Stimulated activated effector memory CD8-positive, alpha-beta T cell treated with anti-CD3 and anti-CD28 coated beads, Interleukin-12 subunit alpha, Interleukin-12 subunit beta, amount 100 ng/mL, for 72 hours (primary cell): Measurements from ENCODE around the gene DIS3L.

Source experiments
- ATAC-seq: fragments of 150-1000 bp; cut with Tn5 transposase; 2 replicates; pipeline ENCODE4 v1.10.0; 2021
- DNase-seq, 2 donors: peaks; one replicate each; pipeline ENCODE4 v3.0.0; 2021 to 2022; ENCODE audit warnings: low spot score in 2 of 2
- H3K27ac Mint-ChIP-seq: one replicate; pipeline ENCODE4 v1.8.0; 2022; ENCODE audit warnings: mild to moderate bottlenecking, mixed read lengths
- H3K36me3 Mint-ChIP-seq: one replicate; pipeline ENCODE4 v1.8.0; 2022; ENCODE audit warnings: mild to moderate bottlenecking, mixed read lengths
- H3K4me1 Mint-ChIP-seq: one replicate; pipeline ENCODE4 v1.8.0; 2022; ENCODE audit warnings: mixed read lengths
- H3K4me3 Mint-ChIP-seq: one replicate; pipeline ENCODE4 v1.8.0; 2022; ENCODE audit warnings: mild to moderate bottlenecking, mixed read lengths
- H3K9me3 Mint-ChIP-seq: one replicate; pipeline ENCODE4 v1.8.0; 2022; ENCODE audit warnings: mixed read lengths

Gene DIS3L

GRCh38 chr15:66264859-66265513 lies 28.4 kb upstream of the DIS3L start:
- Mint-ChIP-seq H3K4me3 (no peak overlapping the region), H3K9me3 (peaks cover 3% of the 10 kb centered on the region), H3K4me1 (no peaks in the 10 kb centered on the region), H3K27ac (no peak overlapping the region), H3K36me3 (no peaks in the 10 kb centered on the region)
- ATAC-seq (no peak), DNase-seq (no peak)

DNA sequence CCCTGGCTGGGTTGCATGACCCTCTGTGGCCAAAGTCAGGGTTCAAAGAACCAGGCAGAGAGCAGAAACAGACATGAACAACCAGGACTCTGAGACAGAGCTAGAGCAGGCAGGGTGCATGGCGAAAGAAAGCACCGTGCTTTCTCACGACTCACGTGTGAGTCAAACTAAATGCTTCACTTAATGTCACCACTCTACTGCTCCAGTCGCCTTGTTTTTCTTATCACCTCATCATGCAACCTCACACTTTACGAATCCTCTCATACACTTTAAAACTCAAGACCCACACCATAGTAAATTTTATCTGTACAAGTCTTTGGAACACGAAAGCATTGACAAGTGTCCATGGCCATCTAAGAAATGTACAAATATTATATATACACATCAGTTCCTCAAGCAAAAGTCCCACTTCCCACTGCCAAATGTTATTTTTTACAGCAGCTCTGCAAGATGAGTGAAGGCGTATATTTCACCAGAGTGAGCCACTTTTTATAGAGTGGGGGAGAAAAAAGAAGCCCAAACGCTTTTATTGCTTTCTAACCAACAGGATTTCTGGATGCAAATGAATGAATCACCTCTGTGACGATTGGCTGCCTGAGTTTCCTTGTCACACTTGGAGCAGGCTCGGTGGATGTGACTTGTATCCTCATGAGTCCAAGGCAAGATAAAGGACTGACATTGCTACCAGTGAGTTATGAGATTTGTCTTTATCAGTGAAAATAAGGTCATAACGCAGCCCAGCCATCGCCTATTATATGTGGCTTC lies 23.9 kb upstream of the DIS3L start:
- no peak for ATAC-seq
- no peaks in the 10 kb centered on the region for H3K9me3 Mint-ChIP-seq

DNA sequence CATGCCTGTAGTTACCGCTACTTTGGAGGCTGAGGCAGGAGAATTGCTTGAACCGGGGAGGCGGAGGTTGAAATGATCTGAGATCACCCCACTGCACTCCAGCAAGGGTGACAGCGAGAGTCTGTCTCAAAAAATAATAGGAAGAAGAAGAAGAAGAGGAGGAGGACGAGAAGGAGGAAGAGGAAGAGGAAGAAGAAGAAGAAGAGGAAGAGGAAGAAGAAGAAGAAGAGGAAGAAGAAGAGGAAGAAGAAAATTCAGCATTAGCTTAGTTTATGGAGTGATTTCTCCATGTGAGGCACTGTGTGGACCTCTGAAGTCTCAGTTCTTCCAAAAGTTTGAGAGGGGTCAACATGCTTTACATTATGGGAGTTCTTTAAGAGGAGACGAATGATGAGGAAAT lies 22.4 kb upstream of the DIS3L start:
- Mint-ChIP-seq H3K36me3 (no peaks in the 10 kb centered on the region), H3K4me3 (no peak overlapping the region), H3K4me1 (no peaks in the 10 kb centered on the region), H3K27ac (no peak overlapping the region), H3K9me3 (no peaks in the 10 kb centered on the region)
- DNase-seq (no peak), ATAC-seq (no peak)

More for the DNA sequence above, 23.9 kb upstream of the DIS3L start:
- no peak for DNase-seq
- Mint-ChIP-seq H3K4me1 (no peaks in the 10 kb centered on the region), H3K36me3 (no peaks in the 10 kb centered on the region), H3K27ac (no peak overlapping the region), H3K4me3 (no peak overlapping the region)

- no peaks in the 10 kb centered on the region for H3K36me3 Mint-ChIP-seq
- no peak overlapping the region for H3K4me3 Mint-ChIP-seq
- DNase-seq: no peak
- no peak for ATAC-seq
- H3K27ac Mint-ChIP-seq: no peak overlapping the region
- no peaks in the 10 kb centered on the region for H3K4me1 Mint-ChIP-seq
- no peaks in the 10 kb centered on the region for H3K9me3 Mint-ChIP-seq
Observed at GRCh38 chr15:66275352-66275751, 18.0 kb upstream of the DIS3L start.

DNA sequence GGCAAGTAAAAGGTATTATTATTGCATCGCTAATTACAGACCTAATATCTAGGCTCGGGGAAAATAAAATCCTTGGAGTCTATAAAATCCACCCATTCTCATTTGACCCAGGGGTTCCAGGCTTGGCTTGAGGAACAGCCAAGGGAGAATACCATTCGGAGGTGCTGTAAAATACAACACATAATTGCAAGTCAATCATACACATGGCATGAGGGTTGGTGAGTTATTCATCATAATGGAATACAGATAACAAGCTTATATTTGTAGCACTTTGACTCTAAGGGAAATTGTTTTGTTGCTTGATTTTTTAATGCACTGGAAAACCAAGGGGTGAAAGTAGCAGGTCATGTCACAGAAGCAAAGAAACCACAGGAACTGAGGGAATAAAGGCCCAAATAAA lies 16.8 kb upstream of the DIS3L start:
- no peaks in the 10 kb centered on the region for H3K4me1 Mint-ChIP-seq
- H3K4me3 Mint-ChIP-seq: no peak overlapping the region
- H3K36me3 Mint-ChIP-seq: no peaks in the 10 kb centered on the region
- no peak overlapping the region for H3K27ac Mint-ChIP-seq
- no peak for DNase-seq
- no peak for ATAC-seq
- no peaks in the 10 kb centered on the region for H3K9me3 Mint-ChIP-seq

DNA sequence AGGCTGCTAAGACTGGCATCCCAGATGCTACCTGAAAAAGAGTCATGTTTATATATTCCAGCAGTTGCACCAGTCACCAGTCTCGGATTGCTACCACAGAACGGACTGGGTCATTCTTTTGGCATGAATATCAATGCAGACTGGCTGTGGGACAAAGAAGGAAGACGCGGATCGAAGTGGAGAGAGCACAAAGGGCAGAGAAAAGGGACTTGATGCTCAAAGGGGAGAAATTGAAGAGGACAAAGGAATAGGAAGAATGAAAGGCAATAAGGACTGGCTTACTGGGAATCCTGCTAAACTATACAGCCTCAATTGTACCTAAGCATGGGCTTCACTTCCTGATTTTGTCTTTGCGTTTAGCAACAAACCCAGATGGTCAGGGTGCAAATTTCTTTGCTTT lies 15.3 kb upstream of the DIS3L start:
- Mint-ChIP-seq H3K4me1 (no peaks in the 10 kb centered on the region), H3K36me3 (no peaks in the 10 kb centered on the region), H3K27ac (no peak overlapping the region), H3K4me3 (no peak overlapping the region), H3K9me3 (no peaks in the 10 kb centered on the region)
- no peak for ATAC-seq
- DNase-seq: no peak

DNA sequence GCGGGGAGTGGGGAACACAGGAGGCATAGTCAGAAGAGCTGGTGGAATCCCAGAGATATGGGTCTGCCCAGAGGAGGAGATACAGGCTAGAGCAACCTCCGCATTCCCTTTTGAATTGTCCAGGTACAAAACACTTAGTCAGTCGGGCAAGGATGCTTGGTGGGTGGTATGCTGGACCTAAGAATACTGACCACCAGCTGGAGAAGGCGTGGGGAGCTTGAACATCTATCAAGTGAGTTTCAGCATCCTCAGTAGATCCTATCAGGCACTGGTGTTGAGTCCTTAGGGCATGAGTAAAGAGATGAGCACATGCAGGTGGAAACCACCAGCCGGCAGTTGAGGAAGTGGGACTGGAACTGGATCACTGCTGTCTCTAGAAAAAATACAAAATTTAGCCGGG lies 14.7 kb upstream of the DIS3L start:
- H3K4me1 Mint-ChIP-seq: no peaks in the 10 kb centered on the region
- H3K36me3 Mint-ChIP-seq: no peaks in the 10 kb centered on the region
- H3K9me3 Mint-ChIP-seq: no peaks in the 10 kb centered on the region
- no peak for DNase-seq
- no peak overlapping the region for H3K4me3 Mint-ChIP-seq
- ATAC-seq: no peak
- no peak overlapping the region for H3K27ac Mint-ChIP-seq

DNA sequence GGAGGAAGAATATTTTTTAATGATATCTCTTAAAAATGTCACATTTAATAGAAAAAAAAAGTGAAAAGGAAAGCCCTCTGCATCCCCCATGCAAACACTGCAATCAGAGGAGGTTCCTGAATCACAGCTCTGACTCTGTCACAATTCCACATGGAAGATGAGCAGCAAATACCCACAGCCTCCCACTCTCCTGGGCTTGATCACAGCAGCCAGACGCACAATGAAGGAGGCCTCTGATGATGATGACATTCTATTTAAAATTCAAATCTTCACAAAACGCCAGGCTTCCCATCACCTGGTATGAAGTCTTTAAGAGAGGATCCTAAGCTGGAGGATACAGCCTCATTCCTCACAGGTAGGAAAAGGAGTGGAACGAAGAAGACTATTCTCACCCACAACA lies 9.1 kb upstream of the DIS3L start:
- no peaks in the 10 kb centered on the region for H3K9me3 Mint-ChIP-seq
- H3K4me3 Mint-ChIP-seq: no peak overlapping the region
- H3K27ac Mint-ChIP-seq: no peak overlapping the region
- no peaks in the 10 kb centered on the region for H3K4me1 Mint-ChIP-seq
- no peak for DNase-seq
- no peak for ATAC-seq
- no peaks in the 10 kb centered on the region for H3K36me3 Mint-ChIP-seq

DNA sequence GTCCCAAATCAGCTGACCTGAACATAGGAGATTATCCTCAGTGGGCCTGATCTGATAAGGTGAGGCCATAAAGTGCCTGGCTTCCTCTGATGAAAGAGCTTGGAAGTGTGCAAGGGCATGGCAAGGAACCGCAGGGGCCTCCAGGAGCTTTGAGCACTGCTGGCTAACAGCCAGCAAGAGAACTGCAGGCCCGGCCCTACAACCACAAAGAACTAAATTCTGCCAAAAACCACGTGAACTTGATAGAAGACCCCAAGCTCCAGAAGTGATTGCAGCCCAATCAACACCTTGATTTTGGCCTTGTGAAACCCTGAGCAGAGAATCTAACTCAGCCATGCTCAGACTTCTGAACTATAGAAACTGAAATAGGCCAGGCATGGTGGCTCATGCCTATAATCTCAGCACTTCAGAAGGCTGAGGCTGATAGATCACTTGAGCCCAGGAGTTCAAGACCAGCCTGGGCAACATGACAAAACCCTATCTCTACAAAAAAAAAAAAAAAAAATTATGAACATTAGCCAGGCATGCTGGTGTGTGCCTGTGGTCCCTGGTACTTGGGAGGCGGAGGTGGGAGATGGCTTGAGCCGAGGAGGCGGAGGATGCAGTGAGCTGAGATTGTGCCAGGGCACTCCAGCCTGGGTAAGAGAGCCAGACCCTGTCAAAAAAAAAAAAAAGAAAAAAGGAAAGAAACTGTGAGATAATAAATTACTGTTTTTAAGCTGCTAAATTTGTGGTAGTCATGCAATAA lies 7.7 kb upstream of the DIS3L start:
- H3K4me1 Mint-ChIP-seq: peaks cover 8% of the 10 kb centered on the region
- no peak for DNase-seq
- no peak overlapping the region for H3K27ac Mint-ChIP-seq

GRCh38 chr15:66287461-66288057 lies 5.8 kb upstream of the DIS3L start:
- ATAC-seq (no peak), DNase-seq (no peak)
- Mint-ChIP-seq H3K27ac (no peak overlapping the region), H3K4me1 (peaks cover 21% of the 10 kb centered on the region), H3K9me3 (no peaks in the 10 kb centered on the region), H3K36me3 (peaks cover 5% of the 10 kb centered on the region), H3K4me3 (no peak overlapping the region)

More for the DNA sequence above, 7.7 kb upstream of the DIS3L start:
- H3K36me3 Mint-ChIP-seq: no peaks in the 10 kb centered on the region
- no peak for ATAC-seq
- H3K9me3 Mint-ChIP-seq: no peaks in the 10 kb centered on the region
- no peak overlapping the region for H3K4me3 Mint-ChIP-seq

DNA sequence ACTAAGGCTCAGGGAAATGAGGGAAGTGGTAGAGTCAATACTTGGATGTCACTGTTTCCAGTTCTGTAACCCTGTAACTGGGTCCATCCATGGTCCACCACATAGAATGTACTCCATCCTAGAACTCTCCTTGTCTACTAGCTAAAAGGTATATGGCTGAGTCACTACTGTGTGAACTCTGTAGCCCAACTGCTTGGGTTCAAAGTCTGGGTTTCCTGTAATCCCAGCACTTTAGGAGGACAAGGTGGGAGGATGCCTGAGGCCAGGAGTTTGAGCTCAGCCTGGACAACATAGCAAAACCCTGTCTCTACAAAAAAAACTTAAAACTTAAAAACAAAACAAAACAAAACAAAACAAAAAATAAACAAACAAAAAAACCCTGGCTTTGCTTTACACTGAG lies 5.3 kb upstream of the DIS3L start:
- Mint-ChIP-seq H3K9me3 (no peaks in the 10 kb centered on the region), H3K4me1 (peaks cover 22% of the 10 kb centered on the region), H3K4me3 (no peak overlapping the region), H3K27ac (no peak overlapping the region), H3K36me3 (peaks cover 11% of the 10 kb centered on the region)
- DNase-seq (no peak), ATAC-seq (no peak)

GRCh38 chr15:66288551-66289185 lies 4.7 kb upstream of the DIS3L start:
- no peaks in the 10 kb centered on the region for H3K9me3 Mint-ChIP-seq
- H3K4me3 Mint-ChIP-seq: no peak overlapping the region
- ATAC-seq (no peak), DNase-seq (no peak)
- H3K27ac Mint-ChIP-seq: no peak overlapping the region
- peaks cover 22% of the 10 kb centered on the region for H3K4me1 Mint-ChIP-seq
- peaks cover 12% of the 10 kb centered on the region for H3K36me3 Mint-ChIP-seq

GRCh38 chr15:66290007-66290406 lies 3.4 kb upstream of the DIS3L start:
- H3K9me3 Mint-ChIP-seq: no peaks in the 10 kb centered on the region
- H3K4me3 Mint-ChIP-seq: no peak overlapping the region
- peaks cover 12% of the 10 kb centered on the region for H3K36me3 Mint-ChIP-seq
- no peak for ATAC-seq
- DNase-seq: no peak
- no peak overlapping the region for H3K27ac Mint-ChIP-seq
- H3K4me1 Mint-ChIP-seq: peaks cover 32% of the 10 kb centered on the region

GRCh38 chr15:66290518-66290917 lies 2.9 kb upstream of the DIS3L start:
- peak in 1 of 2 donors; percentile 50 for DNase-seq
- peaks cover 12% of the 10 kb centered on the region for H3K36me3 Mint-ChIP-seq
- H3K4me1 Mint-ChIP-seq: peaks cover 33% of the 10 kb centered on the region
- no peaks in the 10 kb centered on the region for H3K9me3 Mint-ChIP-seq
- H3K4me3 Mint-ChIP-seq: no peak overlapping the region
- H3K27ac Mint-ChIP-seq: no peak overlapping the region
- ATAC-seq: peak; percentile 48
